BE2C (cell line): Measurements from ENCODE around the gene GUK1.

ENCODE experiments used
- DNase-seq: peaks from one replicate; pipeline ENCODE4 v3.0.0-alpha.2; 2020
- H3K27me3 ChIP-seq: fragments of 250-450 bp; sonication (Bioruptor Pico); 2 replicates; pipeline ENCODE4 v1.5.1; 2020; ENCODE audit warnings: mild to moderate bottlenecking
- H3K36me3 ChIP-seq: fragments of 250-450 bp; sonication (Bioruptor Pico); 2 replicates; pipeline ENCODE4 v1.5.1; 2020; ENCODE audit warnings: mild to moderate bottlenecking
- H3K4me1 ChIP-seq: fragments of 250-450 bp; sonication (Bioruptor Pico); 2 replicates; pipeline ENCODE4 v1.5.1; 2020
- H3K4me3 ChIP-seq: 2 replicates; pipeline ENCODE4 v1.5.1; 2011; ENCODE audit warnings: low read depth, low read length
- H3K9me3 ChIP-seq: fragments of 250-450 bp; sonication (Bioruptor Pico); 2 replicates; pipeline ENCODE4 v1.5.1; 2020
- CTCF ChIP-seq: IDR thresholded peaks from 2 replicates; pipeline ENCODE4 v1.5.1; 2012; ENCODE audit warnings: mild to moderate bottlenecking, low read depth, low read length

The GUK1 gene

GRCh38 chr1:228175316-228176023 lies 35.4 kb downstream of the GUK1 start:
- peaks cover 6% of the 10 kb centered on the region; the same call in 1 of the 2 replicates for H3K4me1 ChIP-seq
- no peak for TF ChIP-seq CTCF
- H3K27me3 ChIP-seq = no peaks in the 10 kb centered on the region
- DNase-seq = no peak
- no peak overlapping the region for H3K4me3 ChIP-seq
- H3K9me3 ChIP-seq = no peaks in the 10 kb centered on the region
- H3K36me3 ChIP-seq = peaks cover 6% of the 10 kb centered on the region

DNA sequence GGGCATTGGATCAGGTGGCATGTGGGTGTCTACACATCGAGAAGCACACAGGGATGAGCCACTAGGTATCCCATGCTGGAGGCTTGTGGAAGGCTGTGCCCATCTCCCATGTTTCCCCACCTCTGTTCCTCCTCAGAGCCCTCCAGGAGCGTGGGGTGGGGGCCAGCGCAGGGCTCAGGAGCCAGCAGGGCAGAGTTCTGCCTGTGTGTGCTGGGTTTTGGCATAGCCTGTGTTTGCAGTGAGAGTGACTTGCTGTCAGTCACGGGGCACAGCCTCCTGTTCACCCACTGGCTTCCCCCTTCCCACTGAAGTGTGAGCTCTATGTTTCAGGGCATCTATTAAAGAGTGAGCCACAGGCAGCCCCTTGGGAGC lies 35.9 kb downstream of the GUK1 start:
- peaks cover 6% of the 10 kb centered on the region for H3K36me3 ChIP-seq
- no peak for TF ChIP-seq CTCF
- peaks cover 6% of the 10 kb centered on the region; the same call in 1 of the 2 replicates for H3K4me1 ChIP-seq
- DNase-seq = no peak
- H3K27me3 ChIP-seq = no peaks in the 10 kb centered on the region
- H3K9me3 ChIP-seq = no peaks in the 10 kb centered on the region
- no peak overlapping the region for H3K4me3 ChIP-seq

- H3K4me1 ChIP-seq = peaks cover 6% of the 10 kb centered on the region; the same call in 1 of the 2 replicates
- H3K27me3 ChIP-seq = no peaks in the 10 kb centered on the region
- no peak for TF ChIP-seq CTCF
- no peaks in the 10 kb centered on the region for H3K9me3 ChIP-seq
- no peak for DNase-seq
- peaks cover 6% of the 10 kb centered on the region for H3K36me3 ChIP-seq
- no peak overlapping the region for H3K4me3 ChIP-seq
Measured at GRCh38 chr1:228176461-228177182, 36.5 kb downstream of the GUK1 start.

GRCh38 chr1:228177183-228177475 lies 37.0 kb downstream of the GUK1 start:
- peaks cover 6% of the 10 kb centered on the region for H3K36me3 ChIP-seq
- no peaks in the 10 kb centered on the region for H3K9me3 ChIP-seq
- peaks cover 6% of the 10 kb centered on the region; the same call in 1 of the 2 replicates for H3K4me1 ChIP-seq
- DNase-seq = no peak
- H3K4me3 ChIP-seq = no peak overlapping the region
- TF ChIP-seq CTCF = no peak
- no peaks in the 10 kb centered on the region for H3K27me3 ChIP-seq

DNA sequence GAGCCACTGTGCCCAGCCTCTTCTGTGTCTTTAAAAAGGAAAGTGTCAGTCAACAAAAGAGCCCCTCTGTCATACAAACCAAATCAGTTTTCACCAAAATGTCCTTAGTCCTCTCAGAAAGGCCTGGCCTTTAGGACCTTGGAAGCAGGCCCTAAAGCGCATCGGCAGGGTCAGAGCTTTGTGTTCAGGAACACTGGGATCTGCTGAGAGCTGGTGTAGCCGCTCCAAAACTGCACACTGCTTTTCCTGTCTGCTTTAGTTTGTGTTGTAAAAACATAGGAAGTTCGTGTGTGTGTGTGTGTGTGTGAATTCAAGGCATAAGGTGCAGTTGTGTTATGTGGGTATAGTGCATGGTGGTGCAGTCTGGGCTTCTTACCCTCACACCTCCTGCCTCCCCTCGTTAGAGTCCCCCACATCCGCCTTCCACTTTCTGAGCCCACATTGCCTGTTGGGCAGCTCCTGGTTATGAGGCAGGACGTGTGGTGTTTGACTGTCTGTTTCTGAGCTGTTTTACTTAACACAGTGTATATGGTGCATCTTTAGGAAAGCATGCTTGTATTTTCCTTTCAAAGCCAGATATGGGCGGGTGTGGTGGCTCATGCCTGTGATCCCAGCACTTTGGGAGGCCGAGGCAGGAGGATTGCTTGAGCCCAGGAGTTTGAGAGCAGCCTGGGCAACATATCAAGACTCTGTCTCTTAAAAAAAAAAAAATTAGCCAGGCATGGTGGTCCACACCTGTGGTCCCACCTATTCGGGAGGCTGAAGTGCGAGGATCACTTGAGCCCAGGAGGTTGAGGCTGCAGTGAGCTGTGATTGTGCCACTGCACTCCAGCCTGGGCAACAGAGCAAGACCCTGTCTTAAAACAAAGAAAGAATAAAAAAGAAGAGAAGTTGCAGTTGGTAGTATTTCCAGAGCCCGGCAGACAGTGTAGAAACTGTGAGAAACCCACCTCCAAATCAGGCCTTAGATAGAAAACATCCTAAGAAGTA lies 37.9 kb downstream of the GUK1 start:
- no peaks in the 10 kb centered on the region for H3K9me3 ChIP-seq
- no peak for DNase-seq
- peaks cover 6% of the 10 kb centered on the region; the same call in 1 of the 2 replicates for H3K4me1 ChIP-seq
- no peak overlapping the region for H3K4me3 ChIP-seq
- TF ChIP-seq CTCF = no peak
- peaks cover 6% of the 10 kb centered on the region for H3K36me3 ChIP-seq
- H3K27me3 ChIP-seq = no peaks in the 10 kb centered on the region
